Endothelial cell of umbilical vein (primary cell): Measurements from ENCODE around the gene GRK4.

Experiments used
- EZH2 ChIP-seq: IDR thresholded peaks from 2 replicates; pipeline ENCODE4 v1.6.1; 2012; ENCODE audit warnings: borderline replicate concordance, low read depth, mild to moderate bottlenecking, moderate library complexity, low read length, inconsistent platforms; ENCODE audit not compliant: severe bottlenecking
- POLR2AphosphoS5 ChIP-seq: IDR thresholded peaks from 2 replicates; pipeline ENCODE4 v1.6.1; 2012; ENCODE audit warnings: low read depth, mild to moderate bottlenecking, control low read depth, low read length, moderate library complexity; ENCODE audit not compliant: insufficient read depth
- TF ChIP-seq, protein P1 (sequence below), 2 donors: IDR thresholded peaks; 1 replicate in 1 of 2; 2 replicates in 1 of 2; pipeline ENCODE4 v1.5.1; 2011; ENCODE audit warnings: low read length in 2 of 2, mild to moderate bottlenecking in 2 of 2, moderate library complexity in 2 of 2, control low read depth in 1 of 2, inconsistent platforms in 1 of 2, low read depth in 1 of 2; ENCODE audit not compliant: insufficient read depth in 1 of 2; ENCODE audit errors: extremely low read depth in 1 of 2

DNA sequence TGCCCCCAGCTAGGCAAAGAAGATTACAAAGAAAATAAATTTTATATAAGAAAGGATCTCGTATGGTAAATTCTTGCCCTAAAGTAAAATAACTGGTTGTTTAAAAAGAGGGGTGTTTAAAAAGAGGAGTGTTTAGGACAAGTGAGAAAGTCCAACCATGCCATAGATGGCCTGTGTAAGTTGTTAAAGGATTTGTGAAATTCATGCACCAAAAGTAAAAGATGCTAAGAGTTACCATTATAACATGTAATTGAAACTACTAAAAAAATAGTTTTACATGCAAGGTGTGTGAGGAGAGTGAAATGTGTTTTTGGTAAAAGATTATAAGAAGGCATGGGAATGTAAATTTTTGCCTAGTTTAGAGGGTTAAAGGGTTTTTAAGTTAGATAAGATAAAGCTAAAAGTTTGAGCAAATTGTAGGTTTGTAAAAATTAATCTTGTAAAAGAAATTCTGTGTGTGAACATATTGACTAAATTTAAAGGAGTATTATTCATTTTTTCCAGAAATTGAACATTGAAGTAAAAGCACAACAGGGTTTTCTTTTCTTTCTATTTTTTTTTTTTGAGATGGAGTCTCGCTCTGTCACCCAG lies 90.9 kb downstream of the GRK4 start:
- TF ChIP-seq, protein P1, sequence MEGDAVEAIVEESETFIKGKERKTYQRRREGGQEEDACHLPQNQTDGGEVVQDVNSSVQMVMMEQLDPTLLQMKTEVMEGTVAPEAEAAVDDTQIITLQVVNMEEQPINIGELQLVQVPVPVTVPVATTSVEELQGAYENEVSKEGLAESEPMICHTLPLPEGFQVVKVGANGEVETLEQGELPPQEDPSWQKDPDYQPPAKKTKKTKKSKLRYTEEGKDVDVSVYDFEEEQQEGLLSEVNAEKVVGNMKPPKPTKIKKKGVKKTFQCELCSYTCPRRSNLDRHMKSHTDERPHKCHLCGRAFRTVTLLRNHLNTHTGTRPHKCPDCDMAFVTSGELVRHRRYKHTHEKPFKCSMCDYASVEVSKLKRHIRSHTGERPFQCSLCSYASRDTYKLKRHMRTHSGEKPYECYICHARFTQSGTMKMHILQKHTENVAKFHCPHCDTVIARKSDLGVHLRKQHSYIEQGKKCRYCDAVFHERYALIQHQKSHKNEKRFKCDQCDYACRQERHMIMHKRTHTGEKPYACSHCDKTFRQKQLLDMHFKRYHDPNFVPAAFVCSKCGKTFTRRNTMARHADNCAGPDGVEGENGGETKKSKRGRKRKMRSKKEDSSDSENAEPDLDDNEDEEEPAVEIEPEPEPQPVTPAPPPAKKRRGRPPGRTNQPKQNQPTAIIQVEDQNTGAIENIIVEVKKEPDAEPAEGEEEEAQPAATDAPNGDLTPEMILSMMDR (IDR thresholded peaks at IDR 0.05; ENCODE audit: extremely low read depth in 1 of 2, insufficient read depth in 1 of 2, low read depth in 1 of 2, low read length in 2 of 2): no peak
- TF ChIP-seq EZH2 (no peak), POLR2AphosphoS5 (no peak)
